ENCODE measurements around the gene LHFPL3. TPM values are rescaled to one million over a fixed set of nuclear protein-coding genes. Genes with fewer than 3 reads are reported as not detected.

The LHFPL3 gene
- total RNA-seq, 1 experiment from 2014 or later, result not detected

GRCh38 chr7:104652865-104653264 lies 324.5 kb downstream of the LHFPL3 start:
- Histone ChIP-seq H3K9me2 (ENCODE audit: insufficient read depth) (no peaks in the 10 kb centered on the region), H3K36me3 (ENCODE audit: low read depth) (no peaks in the 10 kb centered on the region), H3K27ac (no peak overlapping the region), H4K20me1 (ENCODE audit: insufficient read depth) (no peaks in the 10 kb centered on the region; the same call in 1 of the 2 replicates), H3K9me3 (ENCODE audit: insufficient read depth, low read depth) (no peaks in the 10 kb centered on the region), H3K4me2 (no peak overlapping the region), H3K79me2 (ENCODE audit: low read depth) (no peaks in the 10 kb centered on the region), H3F3A (ENCODE audit: insufficient read depth, low read depth) (no peaks in the 10 kb centered on the region), H3K27me3 (ENCODE audit: insufficient read depth, low read depth) (peaks cover 6% of the 10 kb centered on the region; the same call in 1 of the 2 replicates), H3K4me1 (replicated peaks; ENCODE audit: insufficient read depth) (no peaks in the 10 kb centered on the region), H3K4me3 (no peak overlapping the region), H2AFZ (no peak overlapping the region)
- TF ChIP-seq EZH2 (IDR thresholded peaks at IDR 0.05; ENCODE audit: low read depth), result no peak
- no peak for TF ChIP-seq CTCF (conservative IDR thresholded peaks at IDR 0.05)
- no TSS peak for BruUV-seq (replicated peaks)
- ChIA-PET CTCF (no interaction called here), POLR2A (ENCODE audit: unreplicated experiment) (no interaction called here)
- DNase-seq, result no peak
- intact Hi-C loops (cut with micrococcal nuclease; ENCODE audit: unreplicated experiment), result no loop called here

GRCh38 chr7:104653825-104654401 lies 325.5 kb downstream of the LHFPL3 start:
- H3K36me3 ChIP-seq (ENCODE audit: low read depth), result no peaks in the 10 kb centered on the region
- no peak overlapping the region for H2AFZ ChIP-seq
- no peak overlapping the region for H3K4me2 ChIP-seq
- no peaks in the 10 kb centered on the region for H3K9me3 ChIP-seq (ENCODE audit: insufficient read depth, low read depth)
- no peaks in the 10 kb centered on the region; the same call in 1 of the 2 replicates for H4K20me1 ChIP-seq (ENCODE audit: insufficient read depth)
- peaks cover 2% of the 10 kb centered on the region; the same call in 1 of the 2 replicates for H3K27me3 ChIP-seq (ENCODE audit: insufficient read depth, low read depth)
- intact Hi-C loops (cut with micrococcal nuclease; ENCODE audit: unreplicated experiment), result no loop called here
- TF ChIP-seq CTCF (conservative IDR thresholded peaks at IDR 0.05) (no peak), EZH2 (IDR thresholded peaks at IDR 0.05; ENCODE audit: low read depth) (no peak)
- BruUV-seq (replicated peaks), result no TSS peak
- no peaks in the 10 kb centered on the region for H3K9me2 ChIP-seq (ENCODE audit: insufficient read depth)
- CTCF ChIA-PET, result no interaction called here
- H3K4me1 ChIP-seq (replicated peaks; ENCODE audit: insufficient read depth), result no peaks in the 10 kb centered on the region
- H3K27ac ChIP-seq, result no peak overlapping the region
- H3K4me3 ChIP-seq, result no peak overlapping the region
- H3K79me2 ChIP-seq (ENCODE audit: low read depth), result no peaks in the 10 kb centered on the region
- no peaks in the 10 kb centered on the region for H3F3A ChIP-seq (ENCODE audit: insufficient read depth, low read depth)
- POLR2A ChIA-PET (ENCODE audit: unreplicated experiment), result no interaction called here
- no peak for DNase-seq

DNA sequence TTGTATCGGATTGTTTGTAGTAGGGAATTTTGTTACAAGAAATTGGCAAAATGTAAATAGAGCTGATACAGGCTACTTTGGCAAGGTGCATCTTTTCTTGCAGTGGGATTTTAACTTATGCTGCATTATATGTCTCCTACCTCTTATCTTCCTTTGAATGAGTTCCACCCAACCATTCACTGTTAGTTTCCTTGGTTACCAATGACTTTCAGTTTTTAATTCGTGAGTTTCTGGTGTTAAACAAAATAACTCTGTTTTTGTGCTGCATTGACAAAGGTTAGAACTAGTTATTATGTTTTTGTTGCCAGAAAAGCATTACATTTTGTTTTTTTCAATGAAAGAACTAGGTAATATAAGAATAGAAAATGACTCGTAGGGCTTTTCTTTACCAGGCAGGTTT lies 327.2 kb downstream of the LHFPL3 start:
- BruUV-seq (replicated peaks), result no TSS peak
- CTCF ChIA-PET, result no interaction called here
- intact Hi-C loops (cut with micrococcal nuclease; ENCODE audit: unreplicated experiment), result no loop called here

More for the DNA sequence above, 327.2 kb downstream of the LHFPL3 start:
- no peaks in the 10 kb centered on the region for H4K20me1 ChIP-seq (ENCODE audit: insufficient read depth)
- H3K79me2 ChIP-seq (ENCODE audit: low read depth), result no peaks in the 10 kb centered on the region
- TF ChIP-seq EZH2 (IDR thresholded peaks at IDR 0.05; ENCODE audit: low read depth) (no peak), CTCF (conservative IDR thresholded peaks at IDR 0.05) (no peak)
- no peak overlapping the region for H3K4me2 ChIP-seq
- H3K36me3 ChIP-seq (ENCODE audit: low read depth), result no peaks in the 10 kb centered on the region
- H3K9me2 ChIP-seq (ENCODE audit: insufficient read depth), result no peaks in the 10 kb centered on the region
- no peak overlapping the region for H2AFZ ChIP-seq
- H3K27me3 ChIP-seq (ENCODE audit: insufficient read depth, low read depth), result no peaks in the 10 kb centered on the region; the same call in 1 of the 2 replicates
- no peak overlapping the region for H3K27ac ChIP-seq
- H3K4me1 ChIP-seq (replicated peaks; ENCODE audit: insufficient read depth), result no peaks in the 10 kb centered on the region
- no peaks in the 10 kb centered on the region for H3K9me3 ChIP-seq (ENCODE audit: insufficient read depth, low read depth)
- no peaks in the 10 kb centered on the region for H3F3A ChIP-seq (ENCODE audit: insufficient read depth, low read depth)
- no peak for DNase-seq
- no peak overlapping the region for H3K4me3 ChIP-seq
- POLR2A ChIA-PET (ENCODE audit: unreplicated experiment), result no interaction called here
